H1 (cell line): ENCODE measurements around the gene DHX34. TPM values are rescaled to one million over a fixed set of nuclear protein-coding genes. Genes with fewer than 3 reads are reported as not detected.

Source experiments
- ASH2L ChIP-seq: fragments of 200-600, 300-600 bp; sonication (generic); IDR thresholded peaks from one replicate; pipeline ENCODE4 v1.7.1; 2017; ENCODE audit warnings: low read length
- CHD7 ChIP-seq: fragments of 300-600 bp; sonication (generic); IDR thresholded peaks from 2 replicates; pipeline ENCODE4 v1.7.1; 2012; ENCODE audit warnings: low read length, moderate library complexity, mild to moderate bottlenecking, inconsistent platforms; ENCODE audit not compliant: insufficient replicate concordance
- EZH2 ChIP-seq: fragments of 200-600 bp; sonication (generic); IDR thresholded peaks from 2 replicates; pipeline ENCODE4 v1.7.1; 2012; ENCODE audit warnings: low read depth, mild to moderate bottlenecking, moderate library complexity, low read length, inconsistent platforms; ENCODE audit not compliant: severe bottlenecking
- HDAC2 ChIP-seq, 2 experiments: fragments of 300-600 bp in 1 of 2; sonication (generic) in 1 of 2; IDR thresholded peaks; 2 replicates each; pipeline ENCODE4 v1.6.1; 2011 to 2012; ENCODE audit warnings: low read depth in 2 of 2, low read length in 2 of 2, mild to moderate bottlenecking in 2 of 2, moderate library complexity in 2 of 2, borderline replicate concordance in 1 of 2, inconsistent platforms in 1 of 2
- HDAC6 ChIP-seq: IDR thresholded peaks from one replicate; pipeline ENCODE4 v1.7.1; 2012; ENCODE audit warnings: low read depth, mild to moderate bottlenecking, inconsistent platforms, low read length, moderate library complexity
- MAFK ChIP-seq: IDR thresholded peaks from 2 replicates; pipeline ENCODE4 v1.6.1; 2012; ENCODE audit warnings: low read depth, mild to moderate bottlenecking, improper control_type of control experiment, low read length
- RBBP5 ChIP-seq: IDR thresholded peaks from 2 replicates; pipeline ENCODE4 v1.7.1; 2012; ENCODE audit warnings: low read depth, mild to moderate bottlenecking, inconsistent platforms, low read length, moderate library complexity, borderline replicate concordance
- RNF2 ChIP-seq: fragments of 200-900, 300-1000 bp; sonication (generic); IDR thresholded peaks from 2 replicates; pipeline ENCODE4 v1.7.1; 2016; ENCODE audit warnings: borderline replicate concordance, low read depth, mild to moderate bottlenecking, antibody characterized with exemption, low read length; ENCODE audit not compliant: poor library complexity, severe bottlenecking; ENCODE audit errors: missing control alignments
- SP4 ChIP-seq: IDR thresholded peaks from 2 replicates; pipeline ENCODE4 v1.6.1; 2012; ENCODE audit warnings: low read length, inconsistent platforms
- TAF1 ChIP-seq: IDR thresholded peaks from 2 replicates; pipeline ENCODE4 v1.6.1; 2011; ENCODE audit warnings: mild to moderate bottlenecking, low read depth, low read length
- TAF7 ChIP-seq: optimal IDR thresholded peaks from 2 replicates; pipeline ENCODE3; 2011; ENCODE audit warnings: low read depth, mild to moderate bottlenecking, inconsistent platforms, low read length, moderate library complexity, borderline replicate concordance
- polyA plus RNA-seq, 7 experiments: library from polyadenylated mRNA; depleted of rRNA in 3 of 7; stranded (reverse) in 5 of 7; unstranded in 2 of 7; fragments of >200 nt in 5 of 7; fragments of 200-250 nt in 2 of 7; gene quantifications; 1 replicate in 5 of 7; 2 replicates in 1 of 7; 4 replicates in 1 of 7; pipeline versions ENCODE4 v1.2.1 to v1.2.3, GENCODE V29; 2011 to 2013; ENCODE audit warnings: missing spikeins in 2 of 7, mixed read lengths in 2 of 7
- total RNA-seq: library from RNA; stranded (reverse); fragmentation: NEBNext Ultra II Directional; extraction: Animal tissue kit (Norgen Biotek cat#: 25700); gene quantifications from 2 replicates; pipeline ENCODE4 v1.2.1, GENCODE V29; 2021

The DHX34 gene
- total and polyA plus RNA-seq, 2 of the 8 experiments (the other 6 are each of a cell fraction or from before 2014, with no cell fraction given): 17.5 to 24.3 TPM

GRCh38 chr19:47316513-47316912, 32.6 kb upstream of the DHX34 start (continued):
- TF ChIP-seq CHD7 (no peak), HDAC6 (no peak), TAF1 (no peak), TAF7 (no peak), RNF2 (no peak), MAFK (no peak), EZH2 (no peak), RBBP5 (no peak), ASH2L (no peak), SP4 (no peak), HDAC2 (IDR thresholded peaks at IDR 0.05; ENCODE audit: borderline replicate concordance in 1 of 2, low read depth in 2 of 2, low read length in 2 of 2) (no peak)
